Astrocyte (in vitro differentiated cells and primary cell): ENCODE data around the gene HRAS.

Experiments
- CTCF ChIP-seq: IDR thresholded peaks from 2 replicates; pipeline ENCODE4 v1.5.1; 2011; ENCODE audit warnings: low read depth, mild to moderate bottlenecking, inconsistent platforms, low read length, moderate library complexity; ENCODE audit not compliant: insufficient read depth
- EZH2 ChIP-seq: IDR thresholded peaks from 2 replicates; pipeline ENCODE4 v1.6.1; 2012; ENCODE audit warnings: mild to moderate bottlenecking, low read length, inconsistent platforms; ENCODE audit not compliant: insufficient read depth

DNA sequence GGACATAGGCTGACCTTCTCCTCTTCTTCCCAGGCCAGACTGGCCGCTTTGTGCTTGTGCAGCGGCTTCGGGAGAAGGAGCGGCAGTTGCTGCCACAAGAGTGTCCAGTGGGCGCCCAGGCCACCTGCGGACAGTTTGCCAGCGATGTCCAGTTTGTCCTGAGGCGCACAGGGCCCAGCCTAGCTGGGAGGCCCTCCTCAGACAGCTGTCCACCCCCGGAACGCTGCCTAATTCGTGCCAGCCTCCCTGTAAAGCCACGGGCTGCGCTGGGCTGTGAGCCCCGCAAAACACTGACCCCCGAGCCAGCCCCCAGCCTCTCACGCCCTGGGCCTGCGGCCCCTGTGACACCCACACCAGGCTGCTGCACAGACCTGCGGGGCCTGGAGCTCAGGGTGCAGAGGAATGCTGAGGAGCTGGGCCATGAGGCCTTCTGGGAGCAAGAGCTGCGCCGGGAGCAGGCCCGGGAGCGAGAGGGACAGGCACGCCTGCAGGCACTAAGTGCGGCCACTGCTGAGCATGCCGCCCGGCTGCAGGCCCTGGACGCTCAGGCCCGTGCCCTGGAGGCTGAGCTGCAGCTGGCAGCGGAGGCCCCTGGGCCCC, 26.8 kb upstream of the HRAS start:
- TF ChIP-seq CTCF (no peak), EZH2 (no peak)
